SKM-1 treated with dmso at 0.1 percent for 144 hours (cell line): Measurements from ENCODE around the gene TM7SF2.

Experiments
- DNase-seq: peaks from one replicate; lab custom pipeline; 2025; ENCODE audit not compliant: unreplicated experiment; lab: John Stamatoyannopoulos, UW

TM7SF2 gene

GRCh38 chr11:65111744-65112545 is at the start of gene TM7SF2:
Gene TM7SF2 (plus strand): TSS chr11:65111872. CDS start chr11:65112016, 144 bp downstream.
- no peak for DNase-seq

DNA sequence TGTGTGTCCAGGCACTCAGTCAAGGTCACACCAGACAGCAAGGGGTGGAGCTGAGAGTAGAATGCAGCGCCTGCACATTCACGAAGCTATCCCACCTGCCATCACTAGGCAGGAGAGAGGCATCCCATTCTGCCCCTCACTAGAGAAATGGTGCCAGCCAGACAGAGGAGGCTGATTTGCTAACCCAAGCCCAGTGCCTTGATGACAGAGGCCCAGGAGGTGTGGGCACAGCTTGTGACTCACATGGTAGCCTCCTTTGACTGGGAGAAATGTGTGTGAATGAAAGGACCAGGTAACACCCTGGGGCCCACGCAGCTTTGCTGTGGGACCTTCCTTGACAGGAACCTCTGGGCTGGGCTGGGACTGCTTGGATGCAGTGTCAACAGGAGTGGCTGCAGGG is 48.1 kb upstream of the TM7SF2 start:
- no peak for DNase-seq

GRCh38 chr11:65064847-65065240 is 46.8 kb upstream of the TM7SF2 start:
- DNase-seq: no peak

GRCh38 chr11:65065851-65066250 is 45.8 kb upstream of the TM7SF2 start:
- DNase-seq: no peak

- DNase-seq: no peak
These were observed 45.4 kb upstream of the TM7SF2 start for GRCh38 chr11:65066315-65066714.

GRCh38 chr11:65066805-65067291 is 44.8 kb upstream of the TM7SF2 start:
- no peak for DNase-seq

GRCh38 chr11:65067446-65067845 is 44.2 kb upstream of the TM7SF2 start:
- DNase-seq: no peak

DNA sequence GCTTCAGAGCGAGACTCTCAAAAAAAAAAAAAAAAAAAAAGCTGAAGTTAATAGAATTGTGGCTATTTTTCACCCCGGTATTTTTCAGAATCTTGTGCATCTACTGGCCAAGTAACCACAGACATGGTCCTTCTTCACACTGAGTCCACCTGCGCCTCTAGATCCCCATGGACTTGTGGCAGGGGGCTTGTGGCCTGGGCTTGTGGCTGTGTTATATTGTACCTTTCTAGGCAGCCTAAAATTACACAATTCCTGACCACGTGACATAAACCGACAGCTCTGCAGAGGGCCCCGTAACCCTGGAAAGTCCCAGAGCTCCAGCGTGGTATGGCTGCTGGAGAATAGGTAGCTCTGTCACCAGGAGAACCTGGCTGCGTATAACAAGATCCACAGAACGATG is 42.5 kb upstream of the TM7SF2 start:
- DNase-seq: peak; percentile 48

- no peak for DNase-seq
These were observed 39.6 kb upstream of the TM7SF2 start for GRCh38 chr11:65071907-65072630.

- no peak for DNase-seq
These were observed 39.1 kb upstream of the TM7SF2 start for GRCh38 chr11:65072631-65072966.

- no peak for DNase-seq
These were observed 34.2 kb upstream of the TM7SF2 start for GRCh38 chr11:65077451-65077850.

- peak; percentile 33 for DNase-seq
These were observed 33.5 kb upstream of the TM7SF2 start for GRCh38 chr11:65078151-65078550.

DNA sequence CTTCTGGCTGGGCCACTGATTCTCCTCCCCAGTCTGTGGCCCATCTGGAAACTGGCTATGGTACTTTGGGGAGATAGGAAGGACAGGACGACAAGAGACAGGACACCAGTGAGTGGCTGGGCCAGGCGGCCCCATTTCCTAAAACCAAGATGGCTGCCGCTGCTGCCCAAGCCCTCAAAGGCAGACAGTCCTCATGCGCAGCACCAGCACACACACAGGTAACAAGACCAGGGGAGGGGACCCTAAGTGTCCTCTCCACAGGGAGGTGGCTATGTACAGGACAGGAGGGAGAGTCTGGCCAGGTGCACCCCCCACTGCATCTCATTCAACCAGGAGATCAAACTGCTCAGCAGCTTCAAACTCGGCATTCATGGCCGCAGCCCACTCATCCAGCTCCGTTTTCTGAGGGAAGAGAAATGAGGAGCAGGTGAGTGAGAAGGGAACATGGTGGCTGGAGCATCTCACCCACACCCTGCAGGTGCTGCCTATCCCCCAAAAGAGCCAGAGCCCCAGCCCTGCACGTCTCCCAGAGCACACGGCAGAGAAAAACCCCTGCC is 32.8 kb upstream of the TM7SF2 start:
- no peak for DNase-seq

DNA sequence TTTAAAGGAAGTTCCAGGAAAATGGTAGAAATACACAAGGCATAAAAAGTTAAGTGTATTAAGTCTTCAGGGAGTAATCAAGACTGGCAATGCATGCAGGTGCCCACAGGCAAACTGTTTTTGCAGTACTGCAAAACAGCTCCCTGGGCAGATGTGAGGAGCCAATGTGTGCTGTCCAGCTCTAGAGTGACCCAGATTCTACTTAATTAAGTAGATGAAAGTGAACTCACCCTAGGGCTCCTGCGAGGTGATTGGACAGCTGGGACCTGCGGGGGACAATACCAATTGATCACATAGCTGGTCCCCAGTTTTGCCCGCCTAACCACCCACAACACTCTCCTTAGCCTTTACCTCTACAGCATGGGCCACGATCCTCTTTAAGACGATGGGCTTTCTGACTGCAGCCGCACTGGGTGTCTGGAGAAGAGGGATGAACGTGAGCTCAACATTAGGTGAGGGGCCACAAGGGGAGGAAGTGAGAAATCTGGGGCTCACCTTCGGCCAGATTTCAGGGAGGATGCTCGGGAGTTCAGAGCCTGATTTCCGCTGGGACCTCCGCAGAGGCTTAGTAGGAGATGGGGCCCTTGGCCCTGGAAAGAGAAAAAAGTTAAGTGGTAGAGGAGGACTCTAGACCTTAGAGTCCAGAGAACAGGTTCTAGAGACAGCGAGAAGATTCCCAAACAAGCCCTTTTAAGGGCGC is 28.4 kb upstream of the TM7SF2 start:
- no peak for DNase-seq

GRCh38 chr11:65083834-65084597 is 27.7 kb upstream of the TM7SF2 start, which contains the start of the genes CDCA5 and ZFPL1:
Gene CDCA5 (minus strand): TSS chr11:65084040. CDS start chr11:65083978, 62 bp downstream.
Gene ZFPL1 (plus strand): TSS chr11:65084222. CDS start chr11:65084699, 477 bp downstream.
- peak; percentile 96 for DNase-seq

DNA sequence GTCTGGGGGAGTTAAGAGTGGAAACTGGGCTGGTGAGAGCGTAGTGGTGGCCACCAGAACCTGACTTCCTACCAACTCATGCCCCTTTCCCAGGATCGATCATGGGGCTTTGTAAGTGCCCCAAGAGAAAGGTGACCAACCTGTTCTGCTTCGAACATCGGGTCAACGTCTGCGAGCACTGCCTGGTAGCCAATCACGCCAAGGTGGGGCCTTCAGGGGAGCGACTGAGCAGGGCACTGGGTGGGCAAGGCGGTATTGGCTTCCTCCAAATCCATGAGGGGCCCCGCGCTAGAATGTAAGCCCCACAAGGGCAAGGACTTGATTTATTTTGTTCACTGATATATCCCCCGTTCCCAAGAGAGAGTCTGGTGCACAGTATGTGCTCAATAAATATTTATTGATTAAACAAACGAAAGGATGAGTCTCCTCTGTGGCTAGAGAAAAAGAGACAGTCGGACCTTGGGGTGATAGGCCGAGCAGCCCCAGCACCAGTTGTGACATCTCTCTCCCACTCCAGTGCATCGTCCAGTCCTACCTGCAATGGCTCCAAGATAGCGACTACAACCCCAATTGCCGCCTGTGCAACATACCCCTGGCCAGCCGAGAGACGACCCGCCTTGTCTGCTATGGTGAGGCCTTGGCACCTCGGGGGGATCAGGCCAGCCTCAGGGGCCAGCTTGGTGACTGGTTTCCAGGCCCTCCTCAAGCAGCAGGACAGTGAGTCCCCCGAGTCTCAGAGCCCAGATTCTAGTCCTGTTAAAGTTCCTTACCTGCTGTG is 26.9 kb upstream of the TM7SF2 start:
- DNase-seq: no peak

DNA sequence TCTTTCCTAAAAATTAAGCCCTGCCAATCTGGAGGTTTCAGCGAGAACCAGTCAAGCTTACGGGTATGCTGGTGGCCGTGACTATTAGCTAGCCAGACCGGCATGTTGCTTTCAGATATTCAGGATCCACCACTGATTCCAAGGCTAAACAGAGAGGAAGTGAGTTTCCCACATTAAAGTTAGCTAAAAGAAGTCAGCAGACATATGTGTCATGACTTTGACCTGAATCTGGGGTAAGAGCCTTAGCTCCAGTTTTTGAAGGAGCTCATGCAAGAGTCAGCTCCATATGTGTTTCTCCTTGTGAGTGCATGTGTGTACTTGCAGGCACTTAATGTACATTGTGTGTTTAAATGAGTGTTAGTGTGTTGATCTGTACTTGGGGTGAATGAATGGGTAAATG is 26.2 kb upstream of the TM7SF2 start:
- no peak for DNase-seq

DNA sequence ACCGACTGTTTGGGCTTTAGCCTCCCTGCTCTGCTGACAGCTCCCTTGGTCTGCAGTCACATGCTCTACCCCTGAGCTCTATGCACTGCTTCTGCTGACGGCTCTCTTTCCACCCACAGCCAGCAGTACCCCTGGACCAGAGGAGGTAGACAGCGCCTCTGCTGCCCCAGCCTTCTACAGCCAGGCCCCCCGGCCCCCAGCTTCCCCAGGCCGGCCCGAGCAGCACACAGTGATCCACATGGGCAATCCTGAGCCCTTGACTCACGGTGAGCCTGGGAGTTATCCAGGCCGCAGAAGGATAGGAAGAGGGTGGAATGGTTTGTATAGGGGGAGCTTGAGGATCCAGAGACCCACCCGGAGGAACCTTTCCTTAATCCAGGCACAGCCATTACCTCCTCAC is 24.9 kb upstream of the TM7SF2 start:
- no peak for DNase-seq

DNA sequence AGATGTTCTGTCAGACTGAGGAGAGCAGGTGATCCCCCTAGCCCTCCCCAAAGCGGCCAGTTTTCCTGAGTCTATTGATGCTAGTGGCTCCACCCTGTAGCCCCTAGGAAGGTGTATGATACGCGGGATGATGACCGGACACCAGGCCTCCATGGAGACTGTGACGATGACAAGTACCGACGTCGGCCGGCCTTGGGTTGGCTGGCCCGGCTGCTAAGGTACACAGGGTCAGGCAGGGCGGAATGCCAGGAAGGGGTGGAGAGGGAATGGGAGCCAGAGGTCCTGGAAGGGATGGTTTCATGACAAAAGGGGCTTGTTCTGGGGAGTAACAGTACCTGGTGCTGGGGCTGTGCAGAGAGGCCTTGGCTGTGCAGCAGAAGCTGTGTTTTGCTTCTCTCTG is 24.5 kb upstream of the TM7SF2 start:
- no peak for DNase-seq

- no peak for DNase-seq
These were observed 23.8 kb upstream of the TM7SF2 start for GRCh38 chr11:65087827-65088226.
